ENCODE measurements around the gene KCNH1. TPM values are rescaled to one million over a fixed set of nuclear protein-coding genes. Genes with fewer than 3 reads are reported as not detected.

Gene KCNH1
- total RNA-seq, 1 experiment from 2014 or later, result not detected

DNA sequence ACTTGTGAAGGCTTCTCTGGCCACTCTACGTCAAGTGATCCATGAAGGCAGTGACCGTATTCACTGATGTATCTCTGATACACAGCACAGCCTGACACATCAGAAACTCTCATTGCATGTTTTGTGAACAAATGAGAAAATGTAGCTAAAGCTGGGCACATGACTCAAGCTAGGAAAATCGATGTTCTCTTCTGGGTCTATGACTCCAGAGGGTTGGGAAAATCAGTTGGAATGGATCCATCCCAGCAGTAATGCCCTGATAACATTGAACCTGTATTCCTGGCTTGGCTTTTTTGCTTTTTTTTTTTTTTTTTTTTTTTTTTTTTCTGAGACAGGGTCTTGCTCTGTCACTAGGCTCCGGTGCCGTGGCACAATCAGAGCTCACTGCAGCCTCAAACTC lies 395.7 kb downstream of the KCNH1 start:
- H3K4me3 Mint-ChIP-seq (ENCODE audit: unreplicated experiment), result no peak overlapping the region
- H3K27me3 Mint-ChIP-seq (ENCODE audit: insufficient read depth, unreplicated experiment), result peaks cover 19% of the 10 kb centered on the region
- Histone ChIP-seq H3K4me1 (no peaks in the 10 kb centered on the region), H3K36me3 (ENCODE audit: control insufficient read depth, insufficient read depth, low read length) (no peaks in the 10 kb centered on the region), H3K4me3 (ENCODE audit: low read depth, low read length) (no peak overlapping the region), H3K9me3 (no peaks in the 10 kb centered on the region), H3K27me3 (replicated peaks; ENCODE audit: control insufficient read depth, insufficient read depth, low read length) (no peaks in the 10 kb centered on the region)
- intact Hi-C loops (cut with micrococcal nuclease; ENCODE audit: unreplicated experiment), result no loop called here
- no TSS peak for BruUV-seq (replicated peaks)
- POLR2A ChIA-PET, result no interaction called here
- no peak for DNase-seq
- CTCF ChIA-PET, result no interaction called here
- H3K36me3 Mint-ChIP-seq (ENCODE audit: insufficient read depth, unreplicated experiment), result no peaks in the 10 kb centered on the region
- no peak overlapping the region for H3K27ac Mint-ChIP-seq (ENCODE audit: unreplicated experiment)
- no peaks in the 10 kb centered on the region for H3K4me1 Mint-ChIP-seq (ENCODE audit: low read depth, unreplicated experiment)
- TF ChIP-seq, protein P1, sequence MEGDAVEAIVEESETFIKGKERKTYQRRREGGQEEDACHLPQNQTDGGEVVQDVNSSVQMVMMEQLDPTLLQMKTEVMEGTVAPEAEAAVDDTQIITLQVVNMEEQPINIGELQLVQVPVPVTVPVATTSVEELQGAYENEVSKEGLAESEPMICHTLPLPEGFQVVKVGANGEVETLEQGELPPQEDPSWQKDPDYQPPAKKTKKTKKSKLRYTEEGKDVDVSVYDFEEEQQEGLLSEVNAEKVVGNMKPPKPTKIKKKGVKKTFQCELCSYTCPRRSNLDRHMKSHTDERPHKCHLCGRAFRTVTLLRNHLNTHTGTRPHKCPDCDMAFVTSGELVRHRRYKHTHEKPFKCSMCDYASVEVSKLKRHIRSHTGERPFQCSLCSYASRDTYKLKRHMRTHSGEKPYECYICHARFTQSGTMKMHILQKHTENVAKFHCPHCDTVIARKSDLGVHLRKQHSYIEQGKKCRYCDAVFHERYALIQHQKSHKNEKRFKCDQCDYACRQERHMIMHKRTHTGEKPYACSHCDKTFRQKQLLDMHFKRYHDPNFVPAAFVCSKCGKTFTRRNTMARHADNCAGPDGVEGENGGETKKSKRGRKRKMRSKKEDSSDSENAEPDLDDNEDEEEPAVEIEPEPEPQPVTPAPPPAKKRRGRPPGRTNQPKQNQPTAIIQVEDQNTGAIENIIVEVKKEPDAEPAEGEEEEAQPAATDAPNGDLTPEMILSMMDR (IDR thresholded peaks at IDR 0.05; ENCODE audit: insufficient read depth in 1 of 2, low read depth in 1 of 2, low read length in 1 of 2, severe bottlenecking in 1 of 2, unreplicated experiment in 1 of 2), result no peak
- no peaks in the 10 kb centered on the region for H3K9me3 Mint-ChIP-seq (ENCODE audit: unreplicated experiment)

DNA sequence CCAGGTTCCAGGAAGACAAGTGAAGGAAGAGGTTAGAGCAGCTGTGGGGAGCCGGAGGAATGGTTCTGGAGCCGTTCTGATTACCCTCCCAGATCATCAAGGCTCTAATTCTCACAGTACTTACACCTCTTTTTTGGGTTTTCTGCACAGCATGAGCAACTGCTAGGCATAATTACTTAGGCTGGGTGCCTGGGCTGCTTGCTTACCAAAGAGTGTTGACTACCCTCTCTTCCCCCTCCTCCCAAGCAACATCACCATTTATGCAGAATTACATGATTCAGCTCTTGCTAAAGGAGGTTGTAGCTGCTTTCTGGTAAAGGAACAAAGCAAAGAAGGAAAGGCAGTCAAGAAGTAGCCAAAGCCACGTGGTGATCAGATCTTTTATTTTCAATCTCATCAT lies 397.2 kb downstream of the KCNH1 start:
- H3K9me3 ChIP-seq, result no peaks in the 10 kb centered on the region
- no peak overlapping the region for H3K4me3 Mint-ChIP-seq (ENCODE audit: unreplicated experiment)
- H3K4me1 ChIP-seq, result no peaks in the 10 kb centered on the region
- H3K4me1 Mint-ChIP-seq (ENCODE audit: low read depth, unreplicated experiment), result no peaks in the 10 kb centered on the region
- no peak overlapping the region for H3K27ac Mint-ChIP-seq (ENCODE audit: unreplicated experiment)
- peaks cover 19% of the 10 kb centered on the region for H3K27me3 Mint-ChIP-seq (ENCODE audit: insufficient read depth, unreplicated experiment)
- no peaks in the 10 kb centered on the region for H3K9me3 Mint-ChIP-seq (ENCODE audit: unreplicated experiment)
- POLR2A ChIA-PET, result no interaction called here
- CTCF ChIA-PET, result no interaction called here
- H3K27me3 ChIP-seq (replicated peaks; ENCODE audit: control insufficient read depth, insufficient read depth, low read length), result no peaks in the 10 kb centered on the region
- no peaks in the 10 kb centered on the region for H3K36me3 Mint-ChIP-seq (ENCODE audit: insufficient read depth, unreplicated experiment)
- TF ChIP-seq, protein P1 (IDR thresholded peaks at IDR 0.05; ENCODE audit: insufficient read depth in 1 of 2, low read depth in 1 of 2, low read length in 1 of 2, severe bottlenecking in 1 of 2, unreplicated experiment in 1 of 2), result no peak
- no peaks in the 10 kb centered on the region for H3K36me3 ChIP-seq (ENCODE audit: control insufficient read depth, insufficient read depth, low read length)
- intact Hi-C loops (cut with micrococcal nuclease; ENCODE audit: unreplicated experiment), result no loop called here
- no peak for DNase-seq
- BruUV-seq (replicated peaks), result no TSS peak
- no peak overlapping the region for H3K4me3 ChIP-seq (ENCODE audit: low read depth, low read length)

DNA sequence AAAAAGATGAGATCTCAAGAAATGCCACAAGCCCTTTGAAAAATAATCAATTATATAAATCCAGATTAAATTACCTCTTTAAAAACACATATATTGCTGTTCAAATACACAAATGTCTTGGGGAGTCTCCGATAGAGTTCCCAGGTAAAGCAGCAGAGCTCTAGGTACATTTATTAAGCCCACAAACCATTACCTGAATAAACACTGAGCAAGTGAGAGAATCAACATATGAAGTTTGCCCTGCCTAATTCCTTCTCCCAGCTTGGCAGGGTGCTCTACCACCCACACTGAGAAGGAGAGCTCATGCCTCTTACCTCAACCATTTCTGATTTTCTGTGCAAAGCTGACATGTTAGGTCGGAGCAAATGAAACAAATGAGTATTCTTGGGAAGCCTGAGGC lies 402.4 kb downstream of the KCNH1 start:
- CTCF ChIA-PET, result no interaction called here
- Mint-ChIP-seq H3K4me3 (ENCODE audit: unreplicated experiment) (no peak overlapping the region), H3K9me3 (ENCODE audit: unreplicated experiment) (no peaks in the 10 kb centered on the region), H3K4me1 (ENCODE audit: low read depth, unreplicated experiment) (no peaks in the 10 kb centered on the region), H3K27ac (ENCODE audit: unreplicated experiment) (no peak overlapping the region), H3K36me3 (ENCODE audit: insufficient read depth, unreplicated experiment) (no peaks in the 10 kb centered on the region), H3K27me3 (ENCODE audit: insufficient read depth, unreplicated experiment) (peaks cover 11% of the 10 kb centered on the region)
- intact Hi-C loops (cut with micrococcal nuclease; ENCODE audit: unreplicated experiment), result no loop called here
- no peak for DNase-seq
- no peaks in the 10 kb centered on the region; the same call in 1 of the 2 replicates for H3K4me1 ChIP-seq
- H3K27me3 ChIP-seq (replicated peaks; ENCODE audit: control insufficient read depth, insufficient read depth, low read length), result no peaks in the 10 kb centered on the region
- no peaks in the 10 kb centered on the region for H3K9me3 ChIP-seq
- no peaks in the 10 kb centered on the region for H3K36me3 ChIP-seq (ENCODE audit: control insufficient read depth, insufficient read depth, low read length)
- H3K4me3 ChIP-seq (ENCODE audit: low read depth, low read length), result no peak overlapping the region
- no TSS peak for BruUV-seq (replicated peaks)
- POLR2A ChIA-PET, result no interaction called here
- TF ChIP-seq, protein P1 (IDR thresholded peaks at IDR 0.05; ENCODE audit: insufficient read depth in 1 of 2, low read depth in 1 of 2, low read length in 1 of 2, severe bottlenecking in 1 of 2, unreplicated experiment in 1 of 2), result no peak
